Measurements from ENCODE around the gene PGAP1. TPM values are rescaled to one million over a fixed set of nuclear protein-coding genes. Genes with fewer than 3 reads are reported as not detected.

PGAP1 gene
- polyA plus RNA-seq, 2 donors = 1.7 to 2.2 TPM

DNA sequence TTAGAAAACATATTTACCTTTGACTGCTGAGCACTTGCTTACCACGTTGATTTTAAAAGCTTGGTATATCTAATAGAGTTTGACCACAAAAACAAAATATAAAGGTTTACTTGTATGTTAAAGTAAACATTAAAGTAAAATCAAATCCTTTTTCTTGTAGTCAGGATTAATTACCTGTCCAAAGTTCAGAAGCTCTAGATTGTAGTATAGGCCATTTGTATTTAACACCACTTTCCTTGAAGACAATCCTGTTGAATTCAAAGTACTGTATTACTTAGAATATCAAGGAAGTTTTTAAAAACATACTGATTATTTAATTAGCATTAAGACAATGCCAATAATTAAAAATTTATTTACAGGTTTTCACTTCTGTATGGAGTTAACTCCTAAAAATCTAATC, 53.0 kb downstream of the PGAP1 start:
- Histone ChIP-seq H3K27ac (ENCODE audit: low read depth in 2 of 2, low read length in 1 of 2) (no peak overlapping the region), H3K36me3 (ENCODE audit: control insufficient read depth in 2 of 2, insufficient read depth in 2 of 2, low read length in 1 of 2) (no peaks in the 10 kb centered on the region), H3K9me3 (ENCODE audit: control insufficient read depth in 2 of 2, insufficient read depth in 1 of 2, low read depth in 1 of 2, low read length in 1 of 2) (no peaks in the 10 kb centered on the region), H3K4me1 (ENCODE audit: control insufficient read depth in 2 of 2, insufficient read depth in 2 of 2, low read length in 1 of 2) (no peaks in the 10 kb centered on the region), H3K27me3 (ENCODE audit: control insufficient read depth in 1 of 2, insufficient read depth in 2 of 2, low read length in 2 of 2) (no peaks in the 10 kb centered on the region), H3K4me3 (ENCODE audit: low read depth in 1 of 2, low read length in 2 of 2) (no peak overlapping the region)
- WGBS, 2 donors = 84 to 86% methylated on average over 1 of the region's 1 CpG

DNA sequence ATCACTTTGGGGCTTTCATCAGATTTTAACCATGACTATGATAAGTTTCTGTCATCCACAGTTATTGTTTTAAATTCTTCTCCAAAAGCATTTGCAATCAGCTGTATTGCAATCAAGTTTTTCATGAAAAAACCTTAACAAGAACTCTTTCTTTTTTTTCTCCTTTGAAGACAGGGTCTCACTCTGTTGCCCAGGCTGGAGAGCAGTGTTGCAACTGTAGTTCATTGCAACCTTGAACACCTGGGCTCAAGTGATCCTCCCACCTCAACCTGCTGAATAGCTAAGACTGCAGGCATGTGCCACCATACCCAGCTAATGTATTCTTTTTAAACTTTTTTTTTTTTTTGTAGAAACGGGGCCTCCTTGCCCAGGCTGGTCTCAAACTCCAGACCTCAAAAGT, 71.9 kb downstream of the PGAP1 start:
- Histone ChIP-seq H3K9me3 (ENCODE audit: control insufficient read depth in 2 of 2, insufficient read depth in 1 of 2, low read depth in 1 of 2, low read length in 1 of 2) (no peaks in the 10 kb centered on the region), H3K27ac (ENCODE audit: low read depth in 2 of 2, low read length in 1 of 2) (no peak overlapping the region), H3K27me3 (ENCODE audit: control insufficient read depth in 1 of 2, insufficient read depth in 2 of 2, low read length in 2 of 2) (no peaks in the 10 kb centered on the region), H3K36me3 (ENCODE audit: control insufficient read depth in 2 of 2, insufficient read depth in 2 of 2, low read length in 1 of 2) (no peaks in the 10 kb centered on the region), H3K4me1 (ENCODE audit: control insufficient read depth in 2 of 2, insufficient read depth in 2 of 2, low read length in 1 of 2) (no peaks in the 10 kb centered on the region), H3K4me3 (ENCODE audit: low read depth in 1 of 2, low read length in 2 of 2) (no peak overlapping the region)
- WGBS, 2 donors = 87 to 92% methylated on average over 1 of the region's 1 CpG

- Histone ChIP-seq H3K27me3 (ENCODE audit: control insufficient read depth in 1 of 2, insufficient read depth in 2 of 2, low read length in 2 of 2) (no peaks in the 10 kb centered on the region), H3K4me3 (ENCODE audit: low read depth in 1 of 2, low read length in 2 of 2) (no peak overlapping the region), H3K9me3 (ENCODE audit: control insufficient read depth in 2 of 2, insufficient read depth in 1 of 2, low read depth in 1 of 2, low read length in 1 of 2) (no peaks in the 10 kb centered on the region), H3K4me1 (ENCODE audit: control insufficient read depth in 2 of 2, insufficient read depth in 2 of 2, low read length in 1 of 2) (no peaks in the 10 kb centered on the region), H3K36me3 (ENCODE audit: control insufficient read depth in 2 of 2, insufficient read depth in 2 of 2, low read length in 1 of 2) (no peaks in the 10 kb centered on the region), H3K27ac (ENCODE audit: low read depth in 2 of 2, low read length in 1 of 2) (no peak overlapping the region)
- 66 to 73% methylated on average over 4 of the region's 4 CpGs for WGBS, 2 donors
Measured at GRCh38 chr2:196853301-196854087, 73.0 kb downstream of the PGAP1 start.

GRCh38 chr2:196851088-196851487, 75.4 kb downstream of the PGAP1 start:
- no peaks in the 10 kb centered on the region for H3K36me3 ChIP-seq (ENCODE audit: control insufficient read depth in 2 of 2, insufficient read depth in 2 of 2, low read length in 1 of 2)
- H3K27ac ChIP-seq (ENCODE audit: low read depth in 2 of 2, low read length in 1 of 2) = no peak overlapping the region
- H3K9me3 ChIP-seq (ENCODE audit: control insufficient read depth in 2 of 2, insufficient read depth in 1 of 2, low read depth in 1 of 2, low read length in 1 of 2) = no peaks in the 10 kb centered on the region
- no peaks in the 10 kb centered on the region for H3K4me1 ChIP-seq (ENCODE audit: control insufficient read depth in 2 of 2, insufficient read depth in 2 of 2, low read length in 1 of 2)
- no peak overlapping the region for H3K4me3 ChIP-seq (ENCODE audit: low read depth in 1 of 2, low read length in 2 of 2)
- whole genome bisulfite sequencing, 2 donors = 77 to 79% methylated on average over 1 of the region's 1 CpG
- no peaks in the 10 kb centered on the region for H3K27me3 ChIP-seq (ENCODE audit: control insufficient read depth in 1 of 2, insufficient read depth in 2 of 2, low read length in 2 of 2)

DNA sequence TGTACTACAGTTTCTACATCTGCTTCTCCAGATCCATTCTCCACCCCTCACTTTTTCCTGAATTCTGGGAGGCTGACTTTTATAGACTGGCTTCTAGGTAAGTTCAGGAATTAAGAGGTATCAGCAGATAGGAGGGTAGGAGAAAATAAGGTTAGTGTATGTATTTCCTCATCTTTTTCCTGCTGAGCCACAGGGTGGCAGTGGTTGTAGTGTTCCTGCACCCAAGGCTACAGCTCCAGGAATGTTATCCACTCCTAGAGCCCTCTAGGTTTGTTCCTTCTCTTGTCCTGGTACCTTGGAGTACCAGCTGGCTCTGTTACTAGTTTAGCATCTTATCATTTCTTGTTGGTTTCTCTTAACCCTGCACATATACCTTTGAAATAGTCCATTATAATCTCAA, 76.6 kb downstream of the PGAP1 start:
- Histone ChIP-seq H3K9me3 (ENCODE audit: control insufficient read depth in 2 of 2, insufficient read depth in 1 of 2, low read depth in 1 of 2, low read length in 1 of 2) (no peaks in the 10 kb centered on the region), H3K27me3 (ENCODE audit: control insufficient read depth in 1 of 2, insufficient read depth in 2 of 2, low read length in 2 of 2) (no peaks in the 10 kb centered on the region), H3K4me1 (ENCODE audit: control insufficient read depth in 2 of 2, insufficient read depth in 2 of 2, low read length in 1 of 2) (no peaks in the 10 kb centered on the region), H3K27ac (ENCODE audit: low read depth in 2 of 2, low read length in 1 of 2) (no peak overlapping the region), H3K36me3 (ENCODE audit: control insufficient read depth in 2 of 2, insufficient read depth in 2 of 2, low read length in 1 of 2) (no peaks in the 10 kb centered on the region), H3K4me3 (ENCODE audit: low read depth in 1 of 2, low read length in 2 of 2) (no peak overlapping the region)

GRCh38 chr2:196846295-196846694, 80.2 kb downstream of the PGAP1 start:
- Histone ChIP-seq H3K36me3 (ENCODE audit: control insufficient read depth in 2 of 2, insufficient read depth in 2 of 2, low read length in 1 of 2) (no peaks in the 10 kb centered on the region), H3K9me3 (ENCODE audit: control insufficient read depth in 2 of 2, insufficient read depth in 1 of 2, low read depth in 1 of 2, low read length in 1 of 2) (no peaks in the 10 kb centered on the region), H3K4me3 (ENCODE audit: low read depth in 1 of 2, low read length in 2 of 2) (no peak overlapping the region)

DNA sequence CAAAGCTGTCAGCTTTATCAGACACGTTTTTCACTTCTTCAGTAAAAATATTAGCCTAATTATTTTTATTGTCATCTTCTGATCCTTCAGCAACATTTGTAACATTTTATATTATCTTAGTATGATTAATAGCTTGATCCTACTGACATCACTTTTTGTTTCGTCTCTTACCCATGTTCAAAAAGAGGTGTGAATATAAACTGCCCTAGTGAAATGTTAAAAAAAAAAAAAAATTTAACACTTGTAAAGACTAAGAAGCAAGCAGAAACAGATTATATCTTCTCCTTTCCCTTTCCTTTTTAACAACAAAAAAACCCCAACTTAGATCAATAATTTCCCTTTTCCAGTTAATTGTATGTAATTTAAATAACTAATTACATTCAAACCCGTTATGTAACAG, 81.1 kb downstream of the PGAP1 start:
- WGBS, 2 donors = 82 to 86% methylated on average over 3 of the region's 3 CpGs
- H3K27ac ChIP-seq (ENCODE audit: low read depth in 2 of 2, low read length in 1 of 2) = no peak overlapping the region
- no peak overlapping the region for H3K4me3 ChIP-seq (ENCODE audit: low read depth in 1 of 2, low read length in 2 of 2)
- no peaks in the 10 kb centered on the region for H3K36me3 ChIP-seq (ENCODE audit: control insufficient read depth in 2 of 2, insufficient read depth in 2 of 2, low read length in 1 of 2)
- no peaks in the 10 kb centered on the region for H3K27me3 ChIP-seq (ENCODE audit: control insufficient read depth in 1 of 2, insufficient read depth in 2 of 2, low read length in 2 of 2)
- H3K4me1 ChIP-seq (ENCODE audit: control insufficient read depth in 2 of 2, insufficient read depth in 2 of 2, low read length in 1 of 2) = no peaks in the 10 kb centered on the region
- H3K9me3 ChIP-seq (ENCODE audit: control insufficient read depth in 2 of 2, insufficient read depth in 1 of 2, low read depth in 1 of 2, low read length in 1 of 2) = no peaks in the 10 kb centered on the region

More at GRCh38 chr2:196846295-196846694, 80.2 kb downstream of the PGAP1 start:
- H3K27me3 ChIP-seq (ENCODE audit: control insufficient read depth in 1 of 2, insufficient read depth in 2 of 2, low read length in 2 of 2) = no peaks in the 10 kb centered on the region
- no peak overlapping the region for H3K27ac ChIP-seq (ENCODE audit: low read depth in 2 of 2, low read length in 1 of 2)
- H3K4me1 ChIP-seq (ENCODE audit: control insufficient read depth in 2 of 2, insufficient read depth in 2 of 2, low read length in 1 of 2) = no peaks in the 10 kb centered on the region

DNA sequence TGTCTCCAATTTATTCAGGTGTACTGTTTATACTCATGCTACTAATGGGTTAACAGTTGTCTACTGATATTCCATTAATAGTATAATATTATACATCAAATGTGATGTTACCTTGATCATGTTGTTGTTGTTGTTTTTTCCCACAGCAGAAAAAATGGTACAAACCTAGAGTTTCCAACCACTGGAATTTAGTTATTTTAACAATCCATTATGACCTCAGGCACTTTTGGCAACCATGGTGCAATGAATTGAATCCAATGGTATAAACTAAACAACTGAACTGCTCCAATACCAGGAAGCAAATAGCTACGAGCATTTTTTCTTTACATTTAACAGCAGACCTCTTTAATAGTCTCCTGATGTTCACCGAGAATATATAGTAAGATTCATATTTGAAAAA, 86.3 kb downstream of the PGAP1 start:
- 64 to 81% methylated on average over 2 of the region's 2 CpGs for WGBS, 2 donors
- no peak overlapping the region for H3K4me3 ChIP-seq (ENCODE audit: low read depth in 1 of 2, low read length in 2 of 2)
- no peaks in the 10 kb centered on the region for H3K27me3 ChIP-seq (ENCODE audit: control insufficient read depth in 1 of 2, insufficient read depth in 2 of 2, low read length in 2 of 2)
- H3K4me1 ChIP-seq (ENCODE audit: control insufficient read depth in 2 of 2, insufficient read depth in 2 of 2, low read length in 1 of 2) = no peaks in the 10 kb centered on the region
- no peak overlapping the region for H3K27ac ChIP-seq (ENCODE audit: low read depth in 2 of 2, low read length in 1 of 2)
- H3K9me3 ChIP-seq (ENCODE audit: control insufficient read depth in 2 of 2, insufficient read depth in 1 of 2, low read depth in 1 of 2, low read length in 1 of 2) = no peaks in the 10 kb centered on the region
- peaks cover 0 to 4% of the 10 kb centered on the region in 2 donors for H3K36me3 ChIP-seq (ENCODE audit: control insufficient read depth in 2 of 2, insufficient read depth in 2 of 2, low read length in 1 of 2)

GRCh38 chr2:196839574-196839973, 86.9 kb downstream of the PGAP1 start:
- Histone ChIP-seq H3K4me1 (ENCODE audit: control insufficient read depth in 2 of 2, insufficient read depth in 2 of 2, low read length in 1 of 2) (no peaks in the 10 kb centered on the region), H3K27me3 (ENCODE audit: control insufficient read depth in 1 of 2, insufficient read depth in 2 of 2, low read length in 2 of 2) (no peaks in the 10 kb centered on the region), H3K4me3 (ENCODE audit: low read depth in 1 of 2, low read length in 2 of 2) (no peak overlapping the region), H3K9me3 (ENCODE audit: control insufficient read depth in 2 of 2, insufficient read depth in 1 of 2, low read depth in 1 of 2, low read length in 1 of 2) (no peaks in the 10 kb centered on the region), H3K36me3 (ENCODE audit: control insufficient read depth in 2 of 2, insufficient read depth in 2 of 2, low read length in 1 of 2) (peaks cover 0 to 4% of the 10 kb centered on the region in 2 donors), H3K27ac (ENCODE audit: low read depth in 2 of 2, low read length in 1 of 2) (no peak overlapping the region)
- WGBS, 2 donors = 93 to 97% methylated on average over 2 of the region's 2 CpGs

GRCh38 chr2:196836440-196836839, 90.1 kb downstream of the PGAP1 start:
- no peaks in the 10 kb centered on the region for H3K4me1 ChIP-seq (ENCODE audit: control insufficient read depth in 2 of 2, insufficient read depth in 2 of 2, low read length in 1 of 2)
- H3K36me3 ChIP-seq (ENCODE audit: control insufficient read depth in 2 of 2, insufficient read depth in 2 of 2, low read length in 1 of 2) = peaks cover 0 to 4% of the 10 kb centered on the region in 2 donors
- no peak overlapping the region for H3K27ac ChIP-seq (ENCODE audit: low read depth in 2 of 2, low read length in 1 of 2)
- H3K27me3 ChIP-seq (ENCODE audit: control insufficient read depth in 1 of 2, insufficient read depth in 2 of 2, low read length in 2 of 2) = no peaks in the 10 kb centered on the region
- H3K9me3 ChIP-seq (ENCODE audit: control insufficient read depth in 2 of 2, insufficient read depth in 1 of 2, low read depth in 1 of 2, low read length in 1 of 2) = no peaks in the 10 kb centered on the region
- H3K4me3 ChIP-seq (ENCODE audit: low read depth in 1 of 2, low read length in 2 of 2) = no peak overlapping the region
